ENCODE results near the gene FBL. TPM values are rescaled to one million over a fixed set of nuclear protein-coding genes. Genes with fewer than 3 reads are reported as not detected.

FBL gene
- total RNA-seq, 1 experiment from 2014 or later, result 576 TPM

DNA sequence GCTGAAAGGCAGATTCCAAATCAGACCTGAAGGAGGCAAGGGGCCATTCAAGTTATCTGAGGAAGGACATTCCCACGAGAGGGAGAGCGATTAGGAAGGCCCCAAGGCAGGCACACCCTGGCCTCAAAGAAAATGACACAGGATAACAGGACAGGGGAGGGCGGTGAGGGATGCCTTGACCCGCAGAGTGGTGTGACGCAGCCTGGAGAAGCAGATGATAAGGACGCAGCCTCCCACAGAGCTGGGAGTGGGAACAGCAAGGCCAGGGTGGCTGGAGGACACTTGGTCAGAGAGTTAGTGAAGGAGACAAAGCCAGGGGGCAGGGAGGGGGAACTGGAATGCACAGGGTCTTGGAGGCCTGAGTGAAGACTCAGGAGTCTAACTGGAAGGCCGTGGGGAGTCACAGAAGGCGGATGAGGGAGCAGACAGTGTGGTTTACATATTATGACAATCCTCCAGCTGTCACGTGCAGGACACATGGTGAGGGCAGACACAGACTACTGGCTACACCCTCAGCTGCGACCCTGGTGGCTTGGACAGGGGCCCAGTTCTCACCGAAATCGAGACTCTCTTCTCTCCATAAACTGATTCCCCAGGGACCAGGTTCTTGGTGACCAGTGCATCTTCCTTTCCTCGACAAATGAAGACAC is 6.4 kb downstream of the FBL start (continued):
- TF ChIP-seq, protein P1, sequence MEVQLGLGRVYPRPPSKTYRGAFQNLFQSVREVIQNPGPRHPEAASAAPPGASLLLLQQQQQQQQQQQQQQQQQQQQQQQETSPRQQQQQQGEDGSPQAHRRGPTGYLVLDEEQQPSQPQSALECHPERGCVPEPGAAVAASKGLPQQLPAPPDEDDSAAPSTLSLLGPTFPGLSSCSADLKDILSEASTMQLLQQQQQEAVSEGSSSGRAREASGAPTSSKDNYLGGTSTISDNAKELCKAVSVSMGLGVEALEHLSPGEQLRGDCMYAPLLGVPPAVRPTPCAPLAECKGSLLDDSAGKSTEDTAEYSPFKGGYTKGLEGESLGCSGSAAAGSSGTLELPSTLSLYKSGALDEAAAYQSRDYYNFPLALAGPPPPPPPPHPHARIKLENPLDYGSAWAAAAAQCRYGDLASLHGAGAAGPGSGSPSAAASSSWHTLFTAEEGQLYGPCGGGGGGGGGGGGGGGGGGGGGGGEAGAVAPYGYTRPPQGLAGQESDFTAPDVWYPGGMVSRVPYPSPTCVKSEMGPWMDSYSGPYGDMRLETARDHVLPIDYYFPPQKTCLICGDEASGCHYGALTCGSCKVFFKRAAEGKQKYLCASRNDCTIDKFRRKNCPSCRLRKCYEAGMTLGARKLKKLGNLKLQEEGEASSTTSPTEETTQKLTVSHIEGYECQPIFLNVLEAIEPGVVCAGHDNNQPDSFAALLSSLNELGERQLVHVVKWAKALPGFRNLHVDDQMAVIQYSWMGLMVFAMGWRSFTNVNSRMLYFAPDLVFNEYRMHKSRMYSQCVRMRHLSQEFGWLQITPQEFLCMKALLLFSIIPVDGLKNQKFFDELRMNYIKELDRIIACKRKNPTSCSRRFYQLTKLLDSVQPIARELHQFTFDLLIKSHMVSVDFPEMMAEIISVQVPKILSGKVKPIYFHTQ (CRISPR knock-in tag; IDR thresholded peaks at IDR 0.05), result no peak
- TF ChIP-seq HMGXB4 (CRISPR knock-in tag; IDR thresholded peaks at IDR 0.05) (no peak), NFE2L1 (CRISPR knock-in tag; IDR thresholded peaks at IDR 0.05) (no peak), KAT7 (CRISPR knock-in tag; IDR thresholded peaks at IDR 0.05; ENCODE audit: borderline replicate concordance) (no peak), FOXK1 (CRISPR knock-in tag; IDR thresholded peaks at IDR 0.05) (no peak), NFATC4 (CRISPR knock-in tag; IDR thresholded peaks at IDR 0.05) (no peak), SMAD3 (CRISPR knock-in tag; IDR thresholded peaks at IDR 0.05; ENCODE audit: borderline replicate concordance) (no peak)

GRCh38 chr19:39838569-39838968 is 7.6 kb downstream of the FBL start:
- H3K9me3 Mint-ChIP-seq, result no peaks in the 10 kb centered on the region
- ChIA-PET CTCF (no interaction called here), POLR2A (no interaction called here)
- no peak overlapping the region for H3K27ac Mint-ChIP-seq
- peaks cover 18% of the 10 kb centered on the region for H3K4me1 Mint-ChIP-seq
- no peak overlapping the region for H3K4me3 Mint-ChIP-seq
- no peak for DNase-seq (ENCODE audit: low spot score)
- peaks cover 55% of the 10 kb centered on the region for H3K36me3 Mint-ChIP-seq
- TF ChIP-seq SP1 (CRISPR knock-in tag; conservative IDR thresholded peaks at IDR 0.05), result no peak
- no peak for TF ChIP-seq ZNF121 (CRISPR knock-in tag; IDR thresholded peaks at IDR 0.05)
- no peak for TF ChIP-seq CBFB (CRISPR knock-in tag; IDR thresholded peaks at IDR 0.05; ENCODE audit: low read depth)
- no peak for TF ChIP-seq ZNF281 (CRISPR knock-in tag; IDR thresholded peaks at IDR 0.05)
- no peak for ATAC-seq
- no peaks in the 10 kb centered on the region for H3K27me3 Mint-ChIP-seq (ENCODE audit: low read depth)

GRCh38 chr19:39837978-39838377 is 8.2 kb downstream of the FBL start:
- ATAC-seq (no peak), DNase-seq (ENCODE audit: low spot score) (no peak)
- no peaks in the 10 kb centered on the region for H3K9me3 Mint-ChIP-seq
- no peaks in the 10 kb centered on the region for H3K27me3 Mint-ChIP-seq (ENCODE audit: low read depth)
- H3K4me3 Mint-ChIP-seq, result no peak overlapping the region
- H3K4me1 Mint-ChIP-seq, result peaks cover 13% of the 10 kb centered on the region
- CTCF ChIA-PET, result no interaction called here
- no peak overlapping the region for H3K27ac Mint-ChIP-seq
- POLR2A ChIA-PET, result no interaction called here
- H3K36me3 Mint-ChIP-seq, result peaks cover 55% of the 10 kb centered on the region
- TF ChIP-seq, protein P2, sequence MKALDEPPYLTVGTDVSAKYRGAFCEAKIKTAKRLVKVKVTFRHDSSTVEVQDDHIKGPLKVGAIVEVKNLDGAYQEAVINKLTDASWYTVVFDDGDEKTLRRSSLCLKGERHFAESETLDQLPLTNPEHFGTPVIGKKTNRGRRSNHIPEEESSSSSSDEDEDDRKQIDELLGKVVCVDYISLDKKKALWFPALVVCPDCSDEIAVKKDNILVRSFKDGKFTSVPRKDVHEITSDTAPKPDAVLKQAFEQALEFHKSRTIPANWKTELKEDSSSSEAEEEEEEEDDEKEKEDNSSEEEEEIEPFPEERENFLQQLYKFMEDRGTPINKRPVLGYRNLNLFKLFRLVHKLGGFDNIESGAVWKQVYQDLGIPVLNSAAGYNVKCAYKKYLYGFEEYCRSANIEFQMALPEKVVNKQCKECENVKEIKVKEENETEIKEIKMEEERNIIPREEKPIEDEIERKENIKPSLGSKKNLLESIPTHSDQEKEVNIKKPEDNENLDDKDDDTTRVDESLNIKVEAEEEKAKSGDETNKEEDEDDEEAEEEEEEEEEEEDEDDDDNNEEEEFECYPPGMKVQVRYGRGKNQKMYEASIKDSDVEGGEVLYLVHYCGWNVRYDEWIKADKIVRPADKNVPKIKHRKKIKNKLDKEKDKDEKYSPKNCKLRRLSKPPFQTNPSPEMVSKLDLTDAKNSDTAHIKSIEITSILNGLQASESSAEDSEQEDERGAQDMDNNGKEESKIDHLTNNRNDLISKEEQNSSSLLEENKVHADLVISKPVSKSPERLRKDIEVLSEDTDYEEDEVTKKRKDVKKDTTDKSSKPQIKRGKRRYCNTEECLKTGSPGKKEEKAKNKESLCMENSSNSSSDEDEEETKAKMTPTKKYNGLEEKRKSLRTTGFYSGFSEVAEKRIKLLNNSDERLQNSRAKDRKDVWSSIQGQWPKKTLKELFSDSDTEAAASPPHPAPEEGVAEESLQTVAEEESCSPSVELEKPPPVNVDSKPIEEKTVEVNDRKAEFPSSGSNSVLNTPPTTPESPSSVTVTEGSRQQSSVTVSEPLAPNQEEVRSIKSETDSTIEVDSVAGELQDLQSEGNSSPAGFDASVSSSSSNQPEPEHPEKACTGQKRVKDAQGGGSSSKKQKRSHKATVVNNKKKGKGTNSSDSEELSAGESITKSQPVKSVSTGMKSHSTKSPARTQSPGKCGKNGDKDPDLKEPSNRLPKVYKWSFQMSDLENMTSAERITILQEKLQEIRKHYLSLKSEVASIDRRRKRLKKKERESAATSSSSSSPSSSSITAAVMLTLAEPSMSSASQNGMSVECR (CRISPR knock-in tag; IDR thresholded peaks at IDR 0.05; ENCODE audit: borderline replicate concordance), result no peak
- TF ChIP-seq ZNF219 (CRISPR knock-in tag; IDR thresholded peaks at IDR 0.05; ENCODE audit: borderline replicate concordance), result no peak
- TF ChIP-seq, protein P3, sequence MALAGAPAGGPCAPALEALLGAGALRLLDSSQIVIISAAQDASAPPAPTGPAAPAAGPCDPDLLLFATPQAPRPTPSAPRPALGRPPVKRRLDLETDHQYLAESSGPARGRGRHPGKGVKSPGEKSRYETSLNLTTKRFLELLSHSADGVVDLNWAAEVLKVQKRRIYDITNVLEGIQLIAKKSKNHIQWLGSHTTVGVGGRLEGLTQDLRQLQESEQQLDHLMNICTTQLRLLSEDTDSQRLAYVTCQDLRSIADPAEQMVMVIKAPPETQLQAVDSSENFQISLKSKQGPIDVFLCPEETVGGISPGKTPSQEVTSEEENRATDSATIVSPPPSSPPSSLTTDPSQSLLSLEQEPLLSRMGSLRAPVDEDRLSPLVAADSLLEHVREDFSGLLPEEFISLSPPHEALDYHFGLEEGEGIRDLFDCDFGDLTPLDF (CRISPR knock-in tag; IDR thresholded peaks at IDR 0.05), result no peak
- TF ChIP-seq, protein P4, sequence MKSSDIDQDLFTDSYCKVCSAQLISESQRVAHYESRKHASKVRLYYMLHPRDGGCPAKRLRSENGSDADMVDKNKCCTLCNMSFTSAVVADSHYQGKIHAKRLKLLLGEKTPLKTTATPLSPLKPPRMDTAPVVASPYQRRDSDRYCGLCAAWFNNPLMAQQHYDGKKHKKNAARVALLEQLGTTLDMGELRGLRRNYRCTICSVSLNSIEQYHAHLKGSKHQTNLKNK (CRISPR knock-in tag; IDR thresholded peaks at IDR 0.05), result no peak
- no peak for TF ChIP-seq RORB (CRISPR knock-in tag; IDR thresholded peaks at IDR 0.05)
- TF ChIP-seq ZNF121 (CRISPR knock-in tag; IDR thresholded peaks at IDR 0.05), result no peak
- TF ChIP-seq, protein P1 (CRISPR knock-in tag; IDR thresholded peaks at IDR 0.05), result no peak
